Stimulated activated naive CD8-positive, alpha-beta T cell treated with anti-CD3 and anti-CD28 coated beads, Interleukin-15, amount 100 ng/mL, for 72 hours (primary cell): Measurements from ENCODE around the gene FKRP.
A peak's percentile ranks its signal among the peaks of the same experiment; 100 is the strongest.
"Not testable (repeated sequence)": the region's sequence is repeated elsewhere in the genome, so short reads cannot be mapped to it uniquely, and the experiment has no call there.

ENCODE experiments used
- ATAC-seq: fragments of 150-1000 bp; cut with Tn5 transposase; 2 replicates; pipeline ENCODE4 v1.10.0; 2021; ENCODE audit warnings: mild to moderate bottlenecking, moderate library complexity
- DNase-seq, 2 donors: peaks; one replicate each; pipeline ENCODE4 v3.0.0; 2021 to 2022
- H3K27ac Mint-ChIP-seq, 2 donors: one replicate each; pipeline ENCODE4 v1.8.0; 2022; ENCODE audit warnings: mild to moderate bottlenecking in 2 of 2, mixed read lengths in 2 of 2, moderate library complexity in 2 of 2
- H3K27me3 Mint-ChIP-seq: one replicate; pipeline ENCODE4 v1.8.0; 2022; ENCODE audit warnings: mixed read lengths
- H3K4me1 Mint-ChIP-seq: one replicate; pipeline ENCODE4 v1.8.0; 2022; ENCODE audit warnings: mild to moderate bottlenecking, mixed read lengths
- H3K4me3 Mint-ChIP-seq, 2 donors: one replicate each; pipeline ENCODE4 v1.8.0; 2022; ENCODE audit warnings: mild to moderate bottlenecking in 2 of 2, mixed read lengths in 2 of 2, moderate library complexity in 1 of 2
- H3K9me3 Mint-ChIP-seq, 2 donors: one replicate each; pipeline ENCODE4 v1.8.0; 2022; ENCODE audit warnings: mixed read lengths in 2 of 2

The FKRP gene

GRCh38 chr19:46756544-46756888, 10.7 kb downstream of the FKRP start:
- no peak overlapping the region for H3K4me3 Mint-ChIP-seq
- DNase-seq (no peak), ATAC-seq (no peak)
- peak overlapping the region in 1 of 2 donors; percentile 12 for H3K27ac Mint-ChIP-seq
- H3K27me3 Mint-ChIP-seq = no peaks in the 10 kb centered on the region
- H3K9me3 Mint-ChIP-seq = no peaks in the 10 kb centered on the region
- H3K4me1 Mint-ChIP-seq = peaks cover 25% of the 10 kb centered on the region

GRCh38 chr19:46759206-46759605, 13.3 kb downstream of the FKRP start:
- no peak overlapping the region for H3K4me3 Mint-ChIP-seq
- peaks cover 16% of the 10 kb centered on the region for H3K4me1 Mint-ChIP-seq
- no peak for ATAC-seq
- no peaks in the 10 kb centered on the region for H3K9me3 Mint-ChIP-seq
- peak overlapping the region in 1 of 2 donors; percentile 34 for H3K27ac Mint-ChIP-seq
- no peaks in the 10 kb centered on the region for H3K27me3 Mint-ChIP-seq
- DNase-seq = no peak

- ATAC-seq (no peak), DNase-seq (no peak)
- no peaks in the 10 kb centered on the region for H3K9me3 Mint-ChIP-seq
- no peak overlapping the region for H3K4me3 Mint-ChIP-seq
- no peaks in the 10 kb centered on the region for H3K27me3 Mint-ChIP-seq
- peaks cover 16% of the 10 kb centered on the region for H3K4me1 Mint-ChIP-seq
- H3K27ac Mint-ChIP-seq = no peak overlapping the region
Measured at GRCh38 chr19:46759817-46760333, 14.0 kb downstream of the FKRP start.

GRCh38 chr19:46760363-46760762, 14.5 kb downstream of the FKRP start:
- Mint-ChIP-seq H3K4me3 (no peak overlapping the region), H3K27me3 (no peaks in the 10 kb centered on the region), H3K27ac (no peak overlapping the region), H3K9me3 (no peaks in the 10 kb centered on the region), H3K4me1 (peaks cover 16% of the 10 kb centered on the region)
- DNase-seq (no peak), ATAC-seq (no peak)

GRCh38 chr19:46760897-46761296, 15.0 kb downstream of the FKRP start:
- not testable (repeated sequence) for ATAC-seq, H3K9me3 Mint-ChIP-seq, DNase-seq, H3K4me3 Mint-ChIP-seq, H3K27ac Mint-ChIP-seq, H3K27me3 Mint-ChIP-seq
- H3K4me1 Mint-ChIP-seq = peaks cover 16% of the 10 kb centered on the region

DNA sequence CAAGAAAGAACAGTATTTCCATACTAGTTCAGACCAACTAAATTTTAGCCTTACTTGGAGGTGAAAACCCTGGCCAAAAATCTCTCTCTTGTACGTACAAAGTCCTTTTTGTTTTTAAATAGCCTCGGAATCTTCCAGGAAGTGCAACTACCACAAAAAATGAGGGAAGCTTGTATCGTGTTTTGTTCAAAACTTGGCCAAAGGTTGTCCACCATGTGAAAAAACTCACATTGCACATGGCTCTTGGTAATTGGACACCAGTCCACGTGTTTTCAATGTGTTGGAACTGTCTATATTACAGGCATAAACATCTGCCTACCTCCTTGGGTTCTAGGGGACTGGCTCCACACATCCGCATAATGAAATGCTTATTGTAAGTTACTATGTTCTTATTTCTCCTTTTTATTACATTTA, 15.6 kb downstream of the FKRP start:
- H3K27me3 Mint-ChIP-seq = no peaks in the 10 kb centered on the region
- ATAC-seq (no peak), DNase-seq (no peak)
- H3K9me3 Mint-ChIP-seq = no peaks in the 10 kb centered on the region
- no peak overlapping the region for H3K27ac Mint-ChIP-seq
- peaks cover 16% of the 10 kb centered on the region for H3K4me1 Mint-ChIP-seq
- H3K4me3 Mint-ChIP-seq = no peak overlapping the region

GRCh38 chr19:46762245-46762890, 16.5 kb downstream of the FKRP start:
- no peak overlapping the region for H3K4me3 Mint-ChIP-seq
- H3K27me3 Mint-ChIP-seq = no peaks in the 10 kb centered on the region
- H3K9me3 Mint-ChIP-seq = no peaks in the 10 kb centered on the region
- peaks cover 12% of the 10 kb centered on the region for H3K4me1 Mint-ChIP-seq
- H3K27ac Mint-ChIP-seq = no peak overlapping the region
- ATAC-seq = no peak
- DNase-seq = no peak

GRCh38 chr19:46764817-46765291, 19.0 kb downstream of the FKRP start:
- Mint-ChIP-seq H3K9me3 (no peaks in the 10 kb centered on the region), H3K4me1 (peaks cover 7% of the 10 kb centered on the region), H3K27me3 (no peaks in the 10 kb centered on the region), H3K27ac (peak overlapping the region in 1 of 2 donors; percentile 8), H3K4me3 (no peak overlapping the region)
- DNase-seq (no peak), ATAC-seq (no peak)

- H3K4me3 Mint-ChIP-seq = no peak overlapping the region
- H3K9me3 Mint-ChIP-seq = no peaks in the 10 kb centered on the region
- DNase-seq = peak; percentile 66 to 67
- H3K4me1 Mint-ChIP-seq = peaks cover 7% of the 10 kb centered on the region
- H3K27me3 Mint-ChIP-seq = no peaks in the 10 kb centered on the region
- peak overlapping the region in 1 of 2 donors; percentile 1 for H3K27ac Mint-ChIP-seq
- peak; percentile 90 for ATAC-seq
Measured at GRCh38 chr19:46766569-46767317, 20.9 kb downstream of the FKRP start.

- not testable (repeated sequence) for DNase-seq, H3K27me3 Mint-ChIP-seq, H3K27ac Mint-ChIP-seq, H3K4me1 Mint-ChIP-seq, H3K4me3 Mint-ChIP-seq, H3K9me3 Mint-ChIP-seq, ATAC-seq
Measured at GRCh38 chr19:46768746-46769145, 22.9 kb downstream of the FKRP start.

GRCh38 chr19:46772170-46773017, 26.5 kb downstream of the FKRP start:
- H3K4me3 Mint-ChIP-seq = no peak overlapping the region
- peaks cover 19% of the 10 kb centered on the region for H3K4me1 Mint-ChIP-seq
- peak; percentile 30 for ATAC-seq

DNA sequence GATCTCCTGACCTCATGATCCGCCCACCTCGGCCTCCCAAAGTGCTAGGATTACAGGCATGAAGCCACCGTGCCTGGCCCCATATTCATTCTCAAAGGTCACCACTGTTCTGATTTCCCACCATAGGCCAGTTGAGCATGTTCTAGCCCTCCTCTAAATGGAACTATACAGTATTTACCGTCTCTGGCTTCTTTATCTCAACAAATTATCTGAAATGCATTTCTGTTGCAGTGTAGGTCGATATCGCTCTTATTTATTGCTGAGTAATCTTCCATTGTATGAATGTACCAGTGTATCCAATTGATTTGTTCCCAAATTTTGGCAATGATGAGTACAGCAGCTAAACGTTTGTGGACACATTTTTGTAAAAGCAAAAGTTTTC, 27.2 kb downstream of the FKRP start:
- no peak for DNase-seq
- ATAC-seq = peak; percentile 10
- Mint-ChIP-seq H3K9me3 (no peaks in the 10 kb centered on the region), H3K4me1 (peaks cover 24% of the 10 kb centered on the region), H3K27me3 (no peaks in the 10 kb centered on the region), H3K27ac (peak overlapping the region in 1 of 2 donors; percentile 19), H3K4me3 (no peak overlapping the region)

More at GRCh38 chr19:46772170-46773017, 26.5 kb downstream of the FKRP start:
- H3K27me3 Mint-ChIP-seq = no peaks in the 10 kb centered on the region
- no peak for DNase-seq
- H3K27ac Mint-ChIP-seq = peak overlapping the region; percentile 19 to 25
- H3K9me3 Mint-ChIP-seq = no peaks in the 10 kb centered on the region

DNA sequence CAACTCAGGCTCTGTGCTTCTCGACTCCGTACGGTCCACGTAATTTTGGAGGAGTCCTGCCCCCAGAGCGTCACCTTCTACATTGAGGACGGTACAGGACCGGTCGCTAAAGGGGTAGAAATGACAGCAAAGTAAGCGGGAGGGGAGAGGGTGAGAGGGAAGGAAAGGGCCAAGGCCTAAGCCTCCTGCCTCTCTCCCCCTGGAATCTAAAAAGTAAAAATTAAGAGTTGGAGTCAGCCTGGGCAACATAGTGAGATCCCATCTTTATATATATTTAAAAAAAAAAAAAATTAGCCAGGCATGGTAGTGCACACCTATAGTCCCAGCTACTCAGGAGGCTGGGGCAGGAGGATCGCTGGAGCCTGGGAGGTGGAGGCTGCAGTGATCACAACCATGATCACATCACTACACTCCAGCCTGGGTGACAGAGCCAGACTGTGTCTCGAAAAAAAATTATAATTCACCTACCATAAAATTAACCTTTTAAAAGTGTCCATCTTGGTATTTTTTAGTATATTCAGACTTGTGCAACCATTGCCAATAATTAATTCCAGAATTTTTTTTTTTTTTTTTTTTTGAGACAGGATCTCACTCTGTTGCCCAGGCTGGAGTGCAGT, 29.9 kb downstream of the FKRP start:
- no peak overlapping the region for H3K27ac Mint-ChIP-seq
- peaks cover 38% of the 10 kb centered on the region for H3K4me1 Mint-ChIP-seq
- no peaks in the 10 kb centered on the region for H3K27me3 Mint-ChIP-seq

DNA sequence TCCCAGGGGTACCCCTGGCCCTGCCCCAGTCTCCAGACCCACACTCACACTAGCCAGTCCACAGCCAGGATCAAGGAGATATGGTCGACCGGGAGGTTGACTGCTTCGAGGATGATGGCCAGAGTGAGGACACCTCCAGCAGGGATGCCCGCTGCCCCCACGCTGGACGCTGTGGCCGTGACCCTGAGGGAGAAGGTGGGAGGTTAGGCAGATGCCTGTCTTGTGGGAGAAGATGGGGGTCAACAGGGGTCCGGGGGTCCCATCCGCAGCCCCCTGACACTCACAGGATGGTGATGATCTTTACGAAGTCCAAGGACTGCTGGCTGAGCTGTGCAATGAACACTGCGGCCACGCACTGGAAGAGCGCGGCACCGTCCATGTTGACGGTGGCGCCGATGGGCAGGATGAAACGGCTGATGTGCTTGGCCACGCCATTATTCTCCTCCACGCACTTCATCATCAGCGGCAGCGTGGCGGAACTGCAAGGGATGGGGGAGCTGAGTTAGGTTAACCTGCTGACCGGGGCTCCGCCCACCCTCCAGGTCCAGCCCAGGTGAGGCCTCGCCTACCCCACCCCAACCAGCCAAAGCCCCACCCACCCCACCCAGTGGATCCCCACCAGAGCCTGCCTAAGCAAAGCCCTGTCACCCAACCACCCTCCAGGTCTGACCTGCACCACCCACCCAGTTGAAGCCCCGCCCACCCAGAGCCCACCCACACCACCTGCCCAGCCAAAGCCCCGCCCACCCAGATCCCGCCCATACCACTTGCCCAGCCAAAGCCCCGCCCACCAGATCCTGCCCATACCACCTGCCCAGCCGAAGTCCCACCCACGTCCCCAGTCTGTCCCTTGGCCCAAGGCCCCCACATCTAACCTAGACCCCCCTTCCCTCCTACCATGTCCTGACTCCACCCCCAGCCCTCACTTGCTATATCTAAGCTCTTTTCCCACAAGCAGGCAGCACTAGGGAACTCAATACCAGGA, 31.4 kb downstream of the FKRP start:
- H3K27ac Mint-ChIP-seq = peak overlapping the region; percentile 52 to 96
- no peaks in the 10 kb centered on the region for H3K27me3 Mint-ChIP-seq
- no peak overlapping the region for H3K4me3 Mint-ChIP-seq
- H3K9me3 Mint-ChIP-seq = no peaks in the 10 kb centered on the region
- ATAC-seq (peak; percentile 29), DNase-seq (no peak)
- H3K4me1 Mint-ChIP-seq = peaks cover 46% of the 10 kb centered on the region

More for the DNA sequence above, 29.9 kb downstream of the FKRP start:
- Mint-ChIP-seq H3K9me3 (no peaks in the 10 kb centered on the region), H3K4me3 (no peak overlapping the region)
- DNase-seq (no peak), ATAC-seq (no peak)
